ENCODE results near the gene LRIG3. TPM values are rescaled to one million over a fixed set of nuclear protein-coding genes. Genes with fewer than 3 reads are reported as not detected.

Gene LRIG3
- total RNA-seq, 1 donor from 2014 or later = not detected

- H3K4me1 Mint-ChIP-seq = no peaks in the 10 kb centered on the region
- POLR2A ChIA-PET = no interaction called here
- CTCF ChIA-PET = no interaction called here
- no peak overlapping the region for H3K4me3 Mint-ChIP-seq
- DNase-seq = no peak
- H3K9me3 Mint-ChIP-seq = peaks cover 8% of the 10 kb centered on the region
- H3K36me3 Mint-ChIP-seq (ENCODE audit: low read depth) = no peaks in the 10 kb centered on the region
- TF ChIP-seq CTCF (IDR thresholded peaks at IDR 0.05) = no peak
- no peaks in the 10 kb centered on the region for H3K27me3 Mint-ChIP-seq
- H3K27ac Mint-ChIP-seq = no peak overlapping the region
- no peak for ATAC-seq (ENCODE audit: low read depth)
- intact Hi-C loops (cut with micrococcal nuclease) = no loop called here
Measured at GRCh38 chr12:58942345-58942744, 22.0 kb upstream of the LRIG3 start.

- no peak overlapping the region for H3K27ac Mint-ChIP-seq
- no peaks in the 10 kb centered on the region for H3K4me1 Mint-ChIP-seq
- no peak overlapping the region for H3K4me3 Mint-ChIP-seq
- H3K9me3 Mint-ChIP-seq = peaks cover 1% of the 10 kb centered on the region
- TF ChIP-seq CTCF (IDR thresholded peaks at IDR 0.05) = no peak
- DNase-seq = no peak
- ATAC-seq (ENCODE audit: low read depth) = no peak
- intact Hi-C loops (cut with micrococcal nuclease) = no loop called here
- POLR2A ChIA-PET = no interaction called here
- H3K36me3 Mint-ChIP-seq (ENCODE audit: low read depth) = no peaks in the 10 kb centered on the region
- CTCF ChIA-PET = no interaction called here
- no peaks in the 10 kb centered on the region for H3K27me3 Mint-ChIP-seq
Measured at GRCh38 chr12:58939399-58940100, 19.2 kb upstream of the LRIG3 start.

GRCh38 chr12:58938440-58938839 lies 18.1 kb upstream of the LRIG3 start:
- H3K27ac Mint-ChIP-seq = no peak overlapping the region
- ChIA-PET CTCF (no interaction called here), POLR2A (no interaction called here)
- DNase-seq (no peak), ATAC-seq (ENCODE audit: low read depth) (no peak)
- H3K9me3 Mint-ChIP-seq = peaks cover 1% of the 10 kb centered on the region
- no peaks in the 10 kb centered on the region for H3K4me1 Mint-ChIP-seq
- H3K27me3 Mint-ChIP-seq = no peaks in the 10 kb centered on the region
- no peaks in the 10 kb centered on the region for H3K36me3 Mint-ChIP-seq (ENCODE audit: low read depth)
- intact Hi-C loops (cut with micrococcal nuclease) = no loop called here
- H3K4me3 Mint-ChIP-seq = no peak overlapping the region
- TF ChIP-seq CTCF (IDR thresholded peaks at IDR 0.05) = no peak

GRCh38 chr12:58934528-58934927 lies 14.2 kb upstream of the LRIG3 start:
- H3K4me1 Mint-ChIP-seq = no peaks in the 10 kb centered on the region
- no peak overlapping the region for H3K27ac Mint-ChIP-seq
- TF ChIP-seq CTCF (IDR thresholded peaks at IDR 0.05) = no peak
- no peak for ATAC-seq (ENCODE audit: low read depth)
- POLR2A ChIA-PET = no interaction called here
- no peaks in the 10 kb centered on the region for H3K27me3 Mint-ChIP-seq
- no peaks in the 10 kb centered on the region for H3K36me3 Mint-ChIP-seq (ENCODE audit: low read depth)
- intact Hi-C loops (cut with micrococcal nuclease) = no loop called here
- H3K4me3 Mint-ChIP-seq = no peak overlapping the region
- H3K9me3 Mint-ChIP-seq = peaks cover 1% of the 10 kb centered on the region
- DNase-seq = no peak
- CTCF ChIA-PET = no interaction called here

- Mint-ChIP-seq H3K4me1 (no peaks in the 10 kb centered on the region), H3K27me3 (peaks cover 2% of the 10 kb centered on the region), H3K27ac (no peak overlapping the region), H3K36me3 (ENCODE audit: low read depth) (no peaks in the 10 kb centered on the region), H3K9me3 (peaks cover 1% of the 10 kb centered on the region), H3K4me3 (no peak overlapping the region)
- CTCF ChIA-PET = no interaction called here
- no peak for DNase-seq
- intact Hi-C loops (cut with micrococcal nuclease) = no loop called here
- TF ChIP-seq CTCF (IDR thresholded peaks at IDR 0.05) = no peak
- POLR2A ChIA-PET = no interaction called here
- ATAC-seq (ENCODE audit: low read depth) = no peak
Measured at GRCh38 chr12:58932806-58933681, 12.7 kb upstream of the LRIG3 start.
